ENCODE data around the gene ANO9.

The ANO9 gene

DNA sequence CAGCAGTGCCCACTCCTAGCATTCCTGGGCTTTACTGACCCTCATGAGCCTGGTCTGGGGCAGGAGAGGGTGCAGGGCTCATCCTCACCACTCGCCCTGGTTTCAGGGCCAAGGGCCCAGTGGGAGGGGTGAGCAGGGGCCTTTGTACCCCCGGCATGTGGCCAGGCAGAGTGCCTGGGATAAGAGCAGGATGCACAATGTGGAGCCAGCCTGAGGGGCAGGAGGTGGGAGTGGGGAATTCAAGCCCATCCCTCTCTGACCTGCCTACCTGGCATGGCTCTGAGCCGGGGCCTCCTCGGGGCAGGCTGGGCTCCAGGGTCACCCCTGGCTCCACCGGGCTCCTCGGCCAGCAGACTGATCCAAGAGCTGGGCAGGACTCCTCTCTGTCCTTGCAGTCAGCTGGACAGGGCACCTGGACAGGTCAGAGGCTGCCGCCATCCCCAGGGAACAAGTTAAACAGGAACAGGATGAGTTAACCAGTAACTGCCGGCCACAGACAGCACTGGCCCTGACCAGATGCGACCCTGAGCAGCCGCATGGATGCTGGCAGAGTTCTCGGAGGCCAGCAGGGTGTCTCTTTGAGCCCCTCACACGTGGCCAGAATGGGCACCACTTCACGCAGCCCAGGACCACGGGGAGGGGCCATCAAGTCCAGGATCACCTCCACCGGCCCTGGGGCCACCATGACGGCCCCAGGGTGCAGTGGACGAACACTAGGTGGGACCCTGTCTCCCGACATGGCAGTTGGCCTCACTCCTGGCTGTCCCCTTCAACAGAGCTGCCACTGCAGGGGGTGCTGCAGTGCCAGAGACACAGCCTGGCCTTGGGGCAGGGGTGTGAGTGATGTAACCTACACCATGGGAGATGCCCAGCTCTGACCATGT lies 32.0 kb downstream of the ANO9 start:
- H3K27me3 ChIP-seq (ENCODE audit: low read depth, low read length): peaks cover 5% of the 10 kb centered on the region; the same call in 1 of the 2 replicates
- no peak overlapping the region for H2AFZ ChIP-seq (ENCODE audit: low read depth, low read length)
- no peaks in the 10 kb centered on the region for H4K20me1 ChIP-seq (ENCODE audit: insufficient read depth, low read length)
- H3K36me3 ChIP-seq (replicated peaks; ENCODE audit: low read depth, low read length): no peaks in the 10 kb centered on the region
- H3K9ac ChIP-seq (ENCODE audit: low read length): no peak overlapping the region
- H3K4me1 ChIP-seq (ENCODE audit: low read length): no peaks in the 10 kb centered on the region
- H3K79me2 ChIP-seq (ENCODE audit: low read length): no peaks in the 10 kb centered on the region
- H3K4me2 ChIP-seq (ENCODE audit: low read length): no peak overlapping the region
- TF ChIP-seq, protein P1, sequence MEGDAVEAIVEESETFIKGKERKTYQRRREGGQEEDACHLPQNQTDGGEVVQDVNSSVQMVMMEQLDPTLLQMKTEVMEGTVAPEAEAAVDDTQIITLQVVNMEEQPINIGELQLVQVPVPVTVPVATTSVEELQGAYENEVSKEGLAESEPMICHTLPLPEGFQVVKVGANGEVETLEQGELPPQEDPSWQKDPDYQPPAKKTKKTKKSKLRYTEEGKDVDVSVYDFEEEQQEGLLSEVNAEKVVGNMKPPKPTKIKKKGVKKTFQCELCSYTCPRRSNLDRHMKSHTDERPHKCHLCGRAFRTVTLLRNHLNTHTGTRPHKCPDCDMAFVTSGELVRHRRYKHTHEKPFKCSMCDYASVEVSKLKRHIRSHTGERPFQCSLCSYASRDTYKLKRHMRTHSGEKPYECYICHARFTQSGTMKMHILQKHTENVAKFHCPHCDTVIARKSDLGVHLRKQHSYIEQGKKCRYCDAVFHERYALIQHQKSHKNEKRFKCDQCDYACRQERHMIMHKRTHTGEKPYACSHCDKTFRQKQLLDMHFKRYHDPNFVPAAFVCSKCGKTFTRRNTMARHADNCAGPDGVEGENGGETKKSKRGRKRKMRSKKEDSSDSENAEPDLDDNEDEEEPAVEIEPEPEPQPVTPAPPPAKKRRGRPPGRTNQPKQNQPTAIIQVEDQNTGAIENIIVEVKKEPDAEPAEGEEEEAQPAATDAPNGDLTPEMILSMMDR (IDR thresholded peaks at IDR 0.05; ENCODE audit: low read depth, low read length): no peak
- TF ChIP-seq EZH2phosphoT487 (IDR thresholded peaks at IDR 0.05; ENCODE audit: low read depth): no peak
- H3K9me3 ChIP-seq (ENCODE audit: insufficient read depth, low read length): no peaks in the 10 kb centered on the region
- no peak overlapping the region for H3K4me3 ChIP-seq (ENCODE audit: low read length)
- no peak overlapping the region for H3K27ac ChIP-seq (ENCODE audit: low read length)

DNA sequence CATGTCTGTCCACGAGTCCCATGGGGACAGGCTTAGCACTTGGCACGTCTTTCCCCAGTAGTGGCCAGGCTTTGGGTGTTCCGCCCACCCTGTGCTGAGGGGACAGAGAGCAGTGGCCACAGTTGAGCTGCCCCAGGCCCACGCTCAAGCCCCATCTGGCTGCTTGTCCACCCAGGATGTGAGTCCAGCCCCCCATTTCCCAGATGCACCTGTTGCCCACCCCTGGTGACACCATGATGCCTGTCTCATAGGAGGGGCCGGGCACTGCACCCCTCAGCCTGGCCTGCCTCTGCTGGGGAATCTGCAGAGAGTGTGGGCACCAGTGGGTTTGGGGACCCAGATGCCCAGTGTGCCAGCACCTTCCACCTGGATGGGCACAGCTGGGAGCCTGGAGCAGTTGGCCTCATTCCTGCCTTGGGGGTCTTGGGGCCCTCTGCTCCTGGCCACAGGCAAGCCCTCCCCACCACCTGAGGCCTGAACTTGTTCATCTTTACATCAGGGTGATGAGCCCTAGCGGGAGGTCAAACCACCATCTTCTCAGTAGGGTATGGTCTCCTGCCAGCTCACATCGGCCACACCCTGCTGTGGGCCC lies 32.7 kb downstream of the ANO9 start:
- Histone ChIP-seq H3K36me3 (replicated peaks; ENCODE audit: low read depth, low read length) (no peaks in the 10 kb centered on the region), H3K27ac (ENCODE audit: low read length) (no peak overlapping the region)

DNA sequence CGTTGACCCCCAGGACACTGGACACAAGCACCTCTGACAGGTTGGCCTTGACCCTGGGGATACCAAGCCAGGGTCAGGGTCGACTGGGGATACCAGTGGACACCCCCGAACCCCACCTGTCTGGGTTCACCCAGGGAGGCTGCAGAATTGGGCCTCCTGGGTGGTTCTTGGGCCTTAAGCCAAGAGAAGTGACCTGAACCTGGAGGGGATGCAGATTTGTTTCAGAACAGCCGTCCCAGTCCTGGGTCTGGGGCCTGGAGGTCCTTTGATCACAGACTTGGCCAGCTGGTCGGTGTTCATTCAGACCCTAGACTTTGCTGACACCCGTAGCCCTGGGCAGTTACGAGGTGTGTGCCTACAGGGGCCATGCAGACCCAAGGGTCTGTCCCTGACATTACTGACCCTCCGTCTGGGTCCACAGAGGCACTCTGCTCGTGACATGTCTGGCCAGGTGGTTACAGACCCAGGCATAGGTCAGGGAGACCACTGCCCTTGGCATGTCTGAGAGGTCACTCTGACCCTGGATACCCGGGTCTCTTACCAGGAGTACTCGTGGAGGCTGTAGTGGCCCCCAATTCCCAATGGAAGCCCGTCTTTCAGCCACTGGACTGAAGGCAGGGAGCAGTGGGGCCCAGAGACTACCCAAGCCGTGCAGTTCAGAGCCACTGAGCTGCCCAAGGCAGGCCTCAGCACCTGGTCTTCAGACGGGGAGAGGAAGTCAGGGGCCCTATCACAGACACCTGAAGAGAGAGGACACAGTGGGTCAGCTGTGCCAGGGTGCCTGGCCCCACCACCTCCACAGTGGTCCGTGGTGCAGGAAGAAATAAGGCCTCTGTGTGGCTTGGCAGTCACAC lies 33.4 kb downstream of the ANO9 start:
- Histone ChIP-seq H3K9ac (ENCODE audit: low read length) (no peak overlapping the region), H3K36me3 (replicated peaks; ENCODE audit: low read depth, low read length) (no peaks in the 10 kb centered on the region), H3K27ac (ENCODE audit: low read length) (no peak overlapping the region), H3K4me1 (ENCODE audit: low read length) (no peaks in the 10 kb centered on the region), H2AFZ (ENCODE audit: low read depth, low read length) (no peak overlapping the region), H4K20me1 (ENCODE audit: insufficient read depth, low read length) (no peaks in the 10 kb centered on the region), H3K27me3 (ENCODE audit: low read depth, low read length) (no peaks in the 10 kb centered on the region), H3K79me2 (ENCODE audit: low read length) (no peaks in the 10 kb centered on the region), H3K9me3 (ENCODE audit: insufficient read depth, low read length) (no peaks in the 10 kb centered on the region), H3K4me2 (ENCODE audit: low read length) (no peak overlapping the region), H3K4me3 (ENCODE audit: low read length) (no peak overlapping the region)
- TF ChIP-seq EZH2phosphoT487 (IDR thresholded peaks at IDR 0.05; ENCODE audit: low read depth): no peak
- TF ChIP-seq, protein P1 (IDR thresholded peaks at IDR 0.05; ENCODE audit: low read depth, low read length): no peak

More for the DNA sequence above, 32.7 kb downstream of the ANO9 start:
- Histone ChIP-seq H3K4me2 (ENCODE audit: low read length) (no peak overlapping the region), H4K20me1 (ENCODE audit: insufficient read depth, low read length) (no peaks in the 10 kb centered on the region), H3K79me2 (ENCODE audit: low read length) (no peaks in the 10 kb centered on the region), H3K9me3 (ENCODE audit: insufficient read depth, low read length) (no peaks in the 10 kb centered on the region), H3K4me1 (ENCODE audit: low read length) (no peaks in the 10 kb centered on the region), H3K27me3 (ENCODE audit: low read depth, low read length) (no peaks in the 10 kb centered on the region), H2AFZ (ENCODE audit: low read depth, low read length) (no peak overlapping the region), H3K4me3 (ENCODE audit: low read length) (no peak overlapping the region), H3K9ac (ENCODE audit: low read length) (no peak overlapping the region)
- TF ChIP-seq, protein P1 (IDR thresholded peaks at IDR 0.05; ENCODE audit: low read depth, low read length): no peak
- TF ChIP-seq EZH2phosphoT487 (IDR thresholded peaks at IDR 0.05; ENCODE audit: low read depth): no peak
